Measurements from ENCODE around the gene PPP1R12B. TPM values are rescaled to one million over a fixed set of nuclear protein-coding genes. Genes with fewer than 3 reads are reported as not detected.

The PPP1R12B gene
- total RNA-seq, 1 donor from 2014 or later = 71.7 TPM

- H3K4me3 ChIP-seq = no peak overlapping the region
- H3K27me3 ChIP-seq = no peaks in the 10 kb centered on the region
- intact Hi-C loops (cut with DNase I) = no loop called here
- H3K9me3 ChIP-seq = no peaks in the 10 kb centered on the region
- no peak for TF ChIP-seq CTCF (IDR thresholded peaks at IDR 0.05)
- no peak for TF ChIP-seq POLR2A (IDR thresholded peaks at IDR 0.05)
- TF ChIP-seq POLR2AphosphoS5 (IDR thresholded peaks at IDR 0.05; ENCODE audit: insufficient read depth in 1 of 2, low read depth in 1 of 2) = no peak
- H3K4me1 ChIP-seq = no peaks in the 10 kb centered on the region
- DNase-seq (ENCODE audit: extremely low spot score in 2 of 2) = peak in 1 of 2 donors; percentile 32
- no peaks in the 10 kb centered on the region for H3K36me3 ChIP-seq
- no peak overlapping the region for H3K27ac ChIP-seq
These were observed 24.8 kb upstream of the PPP1R12B start for GRCh38 chr1:202323731-202324130.

DNA sequence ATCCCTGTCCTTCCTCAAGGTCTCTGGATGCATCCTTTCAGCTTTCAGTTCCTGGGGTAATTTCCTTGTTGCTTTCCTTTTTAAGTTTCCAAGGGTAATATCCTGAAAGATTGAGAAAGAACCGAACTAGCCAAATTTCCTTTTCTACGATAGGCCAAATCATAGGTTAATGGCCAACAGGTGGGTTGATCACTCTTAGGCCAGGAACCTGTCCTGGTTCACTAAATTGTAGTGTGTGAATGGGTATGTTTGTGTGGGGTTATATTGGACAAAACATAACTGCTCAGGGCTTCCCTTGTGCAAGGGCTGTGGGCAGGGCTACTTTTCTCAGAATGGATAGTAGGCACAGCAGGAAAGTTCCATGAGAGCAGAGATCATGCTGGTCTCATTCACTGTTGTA lies 23.9 kb upstream of the PPP1R12B start:
- no peaks in the 10 kb centered on the region for H3K4me1 ChIP-seq
- DNase-seq (ENCODE audit: extremely low spot score in 2 of 2) = peak in 1 of 2 donors; percentile 20
- no peaks in the 10 kb centered on the region for H3K36me3 ChIP-seq
- H3K27ac ChIP-seq = no peak overlapping the region
- no peaks in the 10 kb centered on the region for H3K9me3 ChIP-seq
- intact Hi-C loops (cut with DNase I) = no loop called here
- TF ChIP-seq CTCF (IDR thresholded peaks at IDR 0.05) (no peak), POLR2AphosphoS5 (IDR thresholded peaks at IDR 0.05; ENCODE audit: insufficient read depth in 1 of 2, low read depth in 1 of 2) (no peak), POLR2A (IDR thresholded peaks at IDR 0.05) (no peak)
- H3K4me3 ChIP-seq = no peak overlapping the region
- no peaks in the 10 kb centered on the region for H3K27me3 ChIP-seq

GRCh38 chr1:202329891-202330290 lies 18.6 kb upstream of the PPP1R12B start:
- no peaks in the 10 kb centered on the region for H3K9me3 ChIP-seq
- intact Hi-C loops (cut with DNase I) = loop anchor here (10.0 kb wide), 1 partner anchor 375 kb away; no protein-coding TSS in a partner anchor
- H3K4me1 ChIP-seq = no peaks in the 10 kb centered on the region
- H3K27me3 ChIP-seq = no peaks in the 10 kb centered on the region
- no peak overlapping the region for H3K4me3 ChIP-seq
- DNase-seq (ENCODE audit: extremely low spot score in 2 of 2) = no peak
- no peaks in the 10 kb centered on the region for H3K36me3 ChIP-seq
- H3K27ac ChIP-seq = no peak overlapping the region
- no peak for TF ChIP-seq POLR2A (IDR thresholded peaks at IDR 0.05)
- no peak for TF ChIP-seq CTCF (IDR thresholded peaks at IDR 0.05)
- TF ChIP-seq POLR2AphosphoS5 (IDR thresholded peaks at IDR 0.05; ENCODE audit: insufficient read depth in 1 of 2, low read depth in 1 of 2) = no peak

DNA sequence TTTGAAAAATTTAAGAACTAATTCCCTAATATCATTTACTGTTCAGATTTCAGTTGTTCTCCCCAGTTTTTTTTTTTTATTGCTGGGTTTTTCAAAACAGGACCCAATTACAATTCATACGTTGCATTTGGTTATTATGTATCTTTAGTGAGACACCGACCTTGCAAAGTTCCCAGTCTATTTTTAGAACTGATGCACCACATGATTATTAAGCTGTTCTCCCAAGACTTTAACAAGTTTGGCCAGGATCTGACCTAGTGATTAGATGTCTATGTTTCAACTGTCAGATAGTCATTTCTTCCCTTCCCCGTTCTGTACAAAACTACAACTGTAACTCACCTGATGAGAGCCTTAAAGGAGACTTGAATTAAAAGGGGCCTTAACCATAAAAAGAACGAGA lies 14.6 kb upstream of the PPP1R12B start:
- H3K4me1 ChIP-seq = no peaks in the 10 kb centered on the region
- intact Hi-C loops (cut with DNase I) = loop anchor here (10.0 kb wide), 1 partner anchor 371 kb away; no protein-coding TSS in a partner anchor
- no peak overlapping the region for H3K27ac ChIP-seq
- H3K27me3 ChIP-seq = no peaks in the 10 kb centered on the region
- no peak for DNase-seq (ENCODE audit: extremely low spot score in 2 of 2)
- TF ChIP-seq POLR2AphosphoS5 (IDR thresholded peaks at IDR 0.05; ENCODE audit: insufficient read depth in 1 of 2, low read depth in 1 of 2) (no peak), POLR2A (IDR thresholded peaks at IDR 0.05) (no peak), CTCF (IDR thresholded peaks at IDR 0.05) (no peak)
- no peaks in the 10 kb centered on the region for H3K9me3 ChIP-seq
- no peaks in the 10 kb centered on the region for H3K36me3 ChIP-seq
- no peak overlapping the region for H3K4me3 ChIP-seq

GRCh38 chr1:202343652-202344349 lies 4.7 kb upstream of the PPP1R12B start:
- H3K4me3 ChIP-seq = no peak overlapping the region
- intact Hi-C loops (cut with DNase I) = no loop called here
- no peaks in the 10 kb centered on the region for H3K36me3 ChIP-seq
- no peaks in the 10 kb centered on the region for H3K9me3 ChIP-seq
- TF ChIP-seq CTCF (IDR thresholded peaks at IDR 0.05) (peak; percentile 31 to 59 (median 45)), POLR2AphosphoS5 (IDR thresholded peaks at IDR 0.05; ENCODE audit: insufficient read depth in 1 of 2, low read depth in 1 of 2) (no peak)
- DNase-seq (ENCODE audit: extremely low spot score in 2 of 2) = no peak
- peaks cover 7% of the 10 kb centered on the region for H3K4me1 ChIP-seq
- H3K27me3 ChIP-seq = no peaks in the 10 kb centered on the region
- H3K27ac ChIP-seq = no peak overlapping the region
